ENCODE measurements around the gene USB1. TPM values are rescaled to one million over a fixed set of nuclear protein-coding genes. Genes with fewer than 3 reads are reported as not detected.

USB1 gene
- total and polyA plus RNA-seq, 2 experiments from 2014 or later, result 18.2 to 47.7 TPM

DNA sequence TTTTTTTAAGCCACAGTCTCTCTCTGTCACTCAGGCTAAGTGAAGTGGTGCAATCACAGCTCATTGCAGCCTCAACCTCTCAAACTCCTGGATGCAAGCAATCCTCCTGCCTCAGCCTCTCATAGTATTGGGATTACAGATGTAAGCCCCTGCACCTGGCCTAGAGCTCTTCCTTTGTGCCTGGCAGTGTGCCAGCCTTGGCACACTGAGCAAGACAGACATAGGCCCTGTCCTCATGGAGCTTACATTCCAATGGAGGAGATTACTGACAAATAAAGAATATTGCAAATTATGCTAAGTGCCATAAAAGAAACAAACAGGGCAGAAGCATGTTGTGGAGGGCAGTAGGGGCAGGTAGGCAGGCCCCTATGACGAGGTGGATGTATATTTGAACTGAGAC lies 29.4 kb upstream of the USB1 start:
- no peaks in the 10 kb centered on the region for H4K20me1 ChIP-seq (ENCODE audit: insufficient read depth, poor library complexity, severe bottlenecking)
- no peaks in the 10 kb centered on the region for H3K4me1 ChIP-seq (ENCODE audit: insufficient read depth)
- no peak overlapping the region for H2AFZ ChIP-seq
- H3K4me2 ChIP-seq, result no peak overlapping the region
- H3K4me3 ChIP-seq, result no peak overlapping the region
- H3K79me2 ChIP-seq, result no peaks in the 10 kb centered on the region
- no peaks in the 10 kb centered on the region for H3K27me3 ChIP-seq
- H3K27ac ChIP-seq, result no peak overlapping the region
- 86% methylated on average over 1 of the region's 1 CpG for WGBS (ENCODE audit: low lambda C conversion rate, missing lambda C conversion rate)
- TF ChIP-seq, protein P1, sequence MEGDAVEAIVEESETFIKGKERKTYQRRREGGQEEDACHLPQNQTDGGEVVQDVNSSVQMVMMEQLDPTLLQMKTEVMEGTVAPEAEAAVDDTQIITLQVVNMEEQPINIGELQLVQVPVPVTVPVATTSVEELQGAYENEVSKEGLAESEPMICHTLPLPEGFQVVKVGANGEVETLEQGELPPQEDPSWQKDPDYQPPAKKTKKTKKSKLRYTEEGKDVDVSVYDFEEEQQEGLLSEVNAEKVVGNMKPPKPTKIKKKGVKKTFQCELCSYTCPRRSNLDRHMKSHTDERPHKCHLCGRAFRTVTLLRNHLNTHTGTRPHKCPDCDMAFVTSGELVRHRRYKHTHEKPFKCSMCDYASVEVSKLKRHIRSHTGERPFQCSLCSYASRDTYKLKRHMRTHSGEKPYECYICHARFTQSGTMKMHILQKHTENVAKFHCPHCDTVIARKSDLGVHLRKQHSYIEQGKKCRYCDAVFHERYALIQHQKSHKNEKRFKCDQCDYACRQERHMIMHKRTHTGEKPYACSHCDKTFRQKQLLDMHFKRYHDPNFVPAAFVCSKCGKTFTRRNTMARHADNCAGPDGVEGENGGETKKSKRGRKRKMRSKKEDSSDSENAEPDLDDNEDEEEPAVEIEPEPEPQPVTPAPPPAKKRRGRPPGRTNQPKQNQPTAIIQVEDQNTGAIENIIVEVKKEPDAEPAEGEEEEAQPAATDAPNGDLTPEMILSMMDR (IDR thresholded peaks at IDR 0.05; ENCODE audit: poor library complexity), result no peak
- TF ChIP-seq EZH2 (IDR thresholded peaks at IDR 0.05; ENCODE audit: borderline replicate concordance) (no peak), EZH2phosphoT487 (IDR thresholded peaks at IDR 0.05; ENCODE audit: low read depth, severe bottlenecking, unreplicated experiment) (no peak)
- H3K9me2 ChIP-seq (replicated peaks; ENCODE audit: insufficient read depth), result no peaks in the 10 kb centered on the region
- H3K36me3 ChIP-seq (replicated peaks; ENCODE audit: insufficient read depth, low read depth), result no peaks in the 10 kb centered on the region
- no peaks in the 10 kb centered on the region for H3K9me3 ChIP-seq (ENCODE audit: low read depth)
- no peak for DNase-seq (ENCODE audit: low spot score)

DNA sequence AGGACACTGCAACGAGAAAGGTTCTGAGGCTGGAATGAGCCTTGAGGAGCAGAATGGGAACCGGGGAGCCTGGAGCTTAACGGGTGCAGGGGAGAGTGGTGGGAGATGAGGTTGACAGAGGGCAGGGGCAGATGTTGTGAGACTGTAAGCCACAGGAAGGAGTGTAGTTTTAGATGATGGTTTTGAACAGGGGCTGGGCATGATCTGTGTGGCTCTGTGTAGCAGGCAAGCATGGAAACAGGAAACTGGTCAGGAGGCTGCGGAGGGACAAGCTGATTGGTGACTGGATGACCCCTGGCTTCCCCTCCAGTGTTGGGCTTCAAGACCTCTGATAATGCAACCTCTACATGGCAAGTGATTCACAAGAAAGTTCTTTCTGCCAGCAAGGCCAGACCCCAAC lies 28.9 kb upstream of the USB1 start:
- no peaks in the 10 kb centered on the region for H3K79me2 ChIP-seq
- H3K27ac ChIP-seq, result no peak overlapping the region
- no peaks in the 10 kb centered on the region for H3K4me1 ChIP-seq (ENCODE audit: insufficient read depth)
- no peaks in the 10 kb centered on the region for H3K36me3 ChIP-seq (replicated peaks; ENCODE audit: insufficient read depth, low read depth)
- no peaks in the 10 kb centered on the region for H3K27me3 ChIP-seq
- no peak overlapping the region for H3K4me3 ChIP-seq
- no peaks in the 10 kb centered on the region for H3K9me3 ChIP-seq (ENCODE audit: low read depth)
- H4K20me1 ChIP-seq (ENCODE audit: insufficient read depth, poor library complexity, severe bottlenecking), result no peaks in the 10 kb centered on the region
- 78% methylated on average over 4 of the region's 4 CpGs for WGBS (ENCODE audit: low lambda C conversion rate, missing lambda C conversion rate)
- H3K9me2 ChIP-seq (replicated peaks; ENCODE audit: insufficient read depth), result no peaks in the 10 kb centered on the region
- H3K4me2 ChIP-seq, result no peak overlapping the region
- DNase-seq (ENCODE audit: low spot score), result no peak
- TF ChIP-seq EZH2 (IDR thresholded peaks at IDR 0.05; ENCODE audit: borderline replicate concordance) (no peak), EZH2phosphoT487 (IDR thresholded peaks at IDR 0.05; ENCODE audit: low read depth, severe bottlenecking, unreplicated experiment) (no peak)
- TF ChIP-seq, protein P1 (IDR thresholded peaks at IDR 0.05; ENCODE audit: poor library complexity), result no peak
- H2AFZ ChIP-seq, result no peak overlapping the region

DNA sequence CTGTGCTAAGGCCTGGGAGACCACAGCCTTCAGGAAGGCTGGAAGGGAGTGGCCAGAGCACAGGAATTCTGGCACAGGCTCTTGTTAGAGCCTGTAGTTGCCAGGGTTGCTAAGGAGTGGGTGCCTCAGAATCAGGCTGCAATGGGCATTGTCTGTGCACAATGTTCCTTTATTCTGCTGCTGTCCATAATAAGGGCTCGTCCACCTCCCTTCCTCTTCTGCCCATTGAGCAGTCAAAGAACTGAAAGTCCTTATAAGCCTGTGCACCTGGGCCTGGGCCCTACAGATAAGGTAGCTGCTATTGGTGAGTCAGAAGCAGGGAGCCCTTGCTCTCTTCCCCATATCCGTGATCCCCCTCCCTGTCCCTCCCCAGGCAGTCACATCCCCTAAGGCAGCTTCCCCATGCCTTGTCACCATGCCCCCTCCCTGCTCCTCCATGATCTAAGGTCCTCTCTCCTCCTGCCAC lies 24.8 kb upstream of the USB1 start:
- Histone ChIP-seq H3K4me1 (ENCODE audit: insufficient read depth) (no peaks in the 10 kb centered on the region), H3K36me3 (replicated peaks; ENCODE audit: insufficient read depth, low read depth) (no peaks in the 10 kb centered on the region), H2AFZ (no peak overlapping the region), H4K20me1 (ENCODE audit: insufficient read depth, poor library complexity, severe bottlenecking) (no peaks in the 10 kb centered on the region), H3K4me2 (no peak overlapping the region), H3K27me3 (no peaks in the 10 kb centered on the region), H3K79me2 (no peaks in the 10 kb centered on the region), H3K9me2 (replicated peaks; ENCODE audit: insufficient read depth) (no peaks in the 10 kb centered on the region), H3K27ac (no peak overlapping the region), H3K4me3 (no peak overlapping the region), H3K9me3 (ENCODE audit: low read depth) (no peaks in the 10 kb centered on the region)
- TF ChIP-seq EZH2phosphoT487 (IDR thresholded peaks at IDR 0.05; ENCODE audit: low read depth, severe bottlenecking, unreplicated experiment), result no peak
- TF ChIP-seq EZH2 (IDR thresholded peaks at IDR 0.05; ENCODE audit: borderline replicate concordance), result no peak
- TF ChIP-seq, protein P1 (IDR thresholded peaks at IDR 0.05; ENCODE audit: poor library complexity), result no peak
- 83% methylated on average over 2 of the region's 2 CpGs for WGBS (ENCODE audit: low lambda C conversion rate, missing lambda C conversion rate)
- no peak for DNase-seq (ENCODE audit: low spot score)
